Measurements from ENCODE around the gene TPRG1. TPM values are rescaled to one million over a fixed set of nuclear protein-coding genes. Genes with fewer than 3 reads are reported as not detected.

The TPRG1 gene
- total RNA-seq, 1 donor from 2014 or later: 0.71 TPM

GRCh38 chr3:189312866-189313265, 141.1 kb downstream of the TPRG1 start:
- H2AFZ ChIP-seq (replicated peaks): no peak overlapping the region
- no peaks in the 10 kb centered on the region for H3K36me3 ChIP-seq
- no peaks in the 10 kb centered on the region for H3K27me3 ChIP-seq
- H3K9me3 ChIP-seq (ENCODE audit: low read depth): no peaks in the 10 kb centered on the region
- no peak overlapping the region for H3K27ac ChIP-seq
- H3K27ac Mint-ChIP-seq: no peak overlapping the region
- no peak overlapping the region for H3K9ac ChIP-seq
- no peak overlapping the region for H3K4me3 ChIP-seq
- no peaks in the 10 kb centered on the region for H3F3A ChIP-seq (ENCODE audit: low read depth)
- H3K36me3 Mint-ChIP-seq: no peaks in the 10 kb centered on the region
- H3K4me3 Mint-ChIP-seq: no peak overlapping the region
- H3K9me3 Mint-ChIP-seq: no peaks in the 10 kb centered on the region
- H4K20me1 ChIP-seq (ENCODE audit: low read depth): no peaks in the 10 kb centered on the region
- no peak for DNase-seq (ENCODE audit: low spot score)
- H3K79me2 ChIP-seq (ENCODE audit: low read depth): no peaks in the 10 kb centered on the region
- no peak for TF ChIP-seq EZH2phosphoT487 (IDR thresholded peaks at IDR 0.05)
- no peak for TF ChIP-seq EZH2 (IDR thresholded peaks at IDR 0.05)
- no peak for TF ChIP-seq CTCF (IDR thresholded peaks at IDR 0.05)
- no peaks in the 10 kb centered on the region for H3K4me1 Mint-ChIP-seq
- no peaks in the 10 kb centered on the region for H3K27me3 Mint-ChIP-seq (ENCODE audit: insufficient read depth, low read depth)
- no peaks in the 10 kb centered on the region for H3K4me1 ChIP-seq
- H3K4me2 ChIP-seq: no peak overlapping the region

DNA sequence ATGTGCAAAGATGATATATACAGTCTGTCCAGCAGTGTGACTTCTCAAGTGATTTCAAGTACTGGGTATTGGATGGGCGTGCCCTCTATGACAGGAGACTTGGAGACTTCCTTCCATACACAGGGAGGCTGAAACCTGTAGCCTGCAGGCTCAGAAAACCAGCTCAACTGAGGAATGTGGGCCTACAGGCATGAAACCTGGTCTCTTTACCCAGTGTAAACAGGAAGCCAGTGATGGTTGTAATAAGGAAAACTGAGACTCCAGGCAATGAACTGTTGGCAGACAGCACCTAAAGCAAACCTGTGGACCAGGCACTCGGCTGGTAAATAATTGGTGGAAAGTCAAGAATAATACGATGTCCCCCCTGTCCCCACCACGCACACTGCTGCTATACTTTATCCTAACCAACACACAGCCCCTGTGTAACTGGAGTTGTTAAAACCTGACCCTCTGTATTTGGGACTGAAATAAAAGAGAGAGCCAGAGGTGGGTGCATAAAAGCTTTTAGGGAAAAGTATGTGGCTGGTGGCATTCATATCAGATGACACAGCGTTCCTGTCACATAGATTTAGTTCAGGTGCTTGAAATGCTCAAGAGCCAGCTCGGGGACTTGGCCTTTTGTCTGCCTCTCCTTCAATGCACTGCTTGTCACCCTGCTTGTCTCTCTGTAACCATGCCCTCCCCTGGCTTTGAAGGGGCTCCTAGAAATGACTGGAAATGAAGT, 144.7 kb downstream of the TPRG1 start:
- H4K20me1 ChIP-seq (ENCODE audit: low read depth): no peaks in the 10 kb centered on the region
- Mint-ChIP-seq H3K36me3 (no peaks in the 10 kb centered on the region), H3K27ac (no peak overlapping the region), H3K27me3 (ENCODE audit: insufficient read depth, low read depth) (no peaks in the 10 kb centered on the region), H3K9me3 (no peaks in the 10 kb centered on the region), H3K4me3 (no peak overlapping the region), H3K4me1 (no peaks in the 10 kb centered on the region)
- no peaks in the 10 kb centered on the region for H3K4me1 ChIP-seq
- no peak overlapping the region for H3K27ac ChIP-seq
- H3K4me3 ChIP-seq: no peak overlapping the region
- H3K27me3 ChIP-seq: no peaks in the 10 kb centered on the region
- no peak overlapping the region for H2AFZ ChIP-seq (replicated peaks)
- H3K79me2 ChIP-seq (ENCODE audit: low read depth): no peaks in the 10 kb centered on the region
- no peaks in the 10 kb centered on the region for H3K9me3 ChIP-seq (ENCODE audit: low read depth)
- no peak for DNase-seq (ENCODE audit: low spot score)
- no peak for TF ChIP-seq CTCF (IDR thresholded peaks at IDR 0.05)
- no peak for TF ChIP-seq EZH2phosphoT487 (IDR thresholded peaks at IDR 0.05)
- no peak for TF ChIP-seq EZH2 (IDR thresholded peaks at IDR 0.05)
- H3K9ac ChIP-seq: no peak overlapping the region
- no peak overlapping the region for H3K4me2 ChIP-seq
- no peaks in the 10 kb centered on the region for H3F3A ChIP-seq (ENCODE audit: low read depth)
- H3K36me3 ChIP-seq: no peaks in the 10 kb centered on the region

- no peaks in the 10 kb centered on the region for H3F3A ChIP-seq (ENCODE audit: low read depth)
- Mint-ChIP-seq H3K36me3 (no peaks in the 10 kb centered on the region), H3K9me3 (no peaks in the 10 kb centered on the region), H3K27ac (no peak overlapping the region), H3K27me3 (ENCODE audit: insufficient read depth, low read depth) (no peaks in the 10 kb centered on the region), H3K4me3 (no peak overlapping the region), H3K4me1 (no peaks in the 10 kb centered on the region)
- no peaks in the 10 kb centered on the region for H3K27me3 ChIP-seq
- no peak for DNase-seq (ENCODE audit: low spot score)
- no peak overlapping the region for H3K4me3 ChIP-seq
- no peak overlapping the region for H2AFZ ChIP-seq (replicated peaks)
- no peaks in the 10 kb centered on the region for H3K4me1 ChIP-seq
- TF ChIP-seq EZH2 (IDR thresholded peaks at IDR 0.05) (no peak), CTCF (IDR thresholded peaks at IDR 0.05) (no peak), EZH2phosphoT487 (IDR thresholded peaks at IDR 0.05) (no peak)
- H3K36me3 ChIP-seq: no peaks in the 10 kb centered on the region
- no peaks in the 10 kb centered on the region for H3K79me2 ChIP-seq (ENCODE audit: low read depth)
- H3K9me3 ChIP-seq (ENCODE audit: low read depth): no peaks in the 10 kb centered on the region
- H3K4me2 ChIP-seq: no peak overlapping the region
- H3K9ac ChIP-seq: no peak overlapping the region
- no peaks in the 10 kb centered on the region for H4K20me1 ChIP-seq (ENCODE audit: low read depth)
- H3K27ac ChIP-seq: no peak overlapping the region
Observed at GRCh38 chr3:189317911-189318310, 146.1 kb downstream of the TPRG1 start.

Measured in neural progenitor cell (in vitro differentiated cells).